ENCODE data around the gene RNF2.

Gene RNF2

DNA sequence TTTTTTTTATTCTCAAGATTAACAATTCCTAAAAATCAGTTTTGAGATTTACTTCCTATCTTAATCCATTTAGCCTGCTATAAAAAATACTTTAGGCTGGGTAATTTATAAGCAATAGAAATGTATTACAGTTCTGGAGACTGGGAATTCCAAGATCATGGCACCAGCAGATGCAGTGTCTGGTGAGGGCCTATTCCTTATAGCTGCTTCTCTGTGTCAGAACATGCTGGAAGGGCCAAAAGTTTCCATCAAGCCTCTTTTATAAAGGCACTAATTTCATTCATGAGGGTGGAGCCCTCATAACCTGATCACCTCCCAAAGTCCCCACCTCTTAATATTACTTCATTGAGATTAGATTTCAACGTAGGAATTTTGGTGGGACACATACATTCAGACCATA, 41.7 kb downstream of the RNF2 start:
- no peaks in the 10 kb centered on the region for H3K27me3 Mint-ChIP-seq (ENCODE audit: low read depth)
- TF ChIP-seq, protein P1, sequence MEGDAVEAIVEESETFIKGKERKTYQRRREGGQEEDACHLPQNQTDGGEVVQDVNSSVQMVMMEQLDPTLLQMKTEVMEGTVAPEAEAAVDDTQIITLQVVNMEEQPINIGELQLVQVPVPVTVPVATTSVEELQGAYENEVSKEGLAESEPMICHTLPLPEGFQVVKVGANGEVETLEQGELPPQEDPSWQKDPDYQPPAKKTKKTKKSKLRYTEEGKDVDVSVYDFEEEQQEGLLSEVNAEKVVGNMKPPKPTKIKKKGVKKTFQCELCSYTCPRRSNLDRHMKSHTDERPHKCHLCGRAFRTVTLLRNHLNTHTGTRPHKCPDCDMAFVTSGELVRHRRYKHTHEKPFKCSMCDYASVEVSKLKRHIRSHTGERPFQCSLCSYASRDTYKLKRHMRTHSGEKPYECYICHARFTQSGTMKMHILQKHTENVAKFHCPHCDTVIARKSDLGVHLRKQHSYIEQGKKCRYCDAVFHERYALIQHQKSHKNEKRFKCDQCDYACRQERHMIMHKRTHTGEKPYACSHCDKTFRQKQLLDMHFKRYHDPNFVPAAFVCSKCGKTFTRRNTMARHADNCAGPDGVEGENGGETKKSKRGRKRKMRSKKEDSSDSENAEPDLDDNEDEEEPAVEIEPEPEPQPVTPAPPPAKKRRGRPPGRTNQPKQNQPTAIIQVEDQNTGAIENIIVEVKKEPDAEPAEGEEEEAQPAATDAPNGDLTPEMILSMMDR (IDR thresholded peaks at IDR 0.05; ENCODE audit: unreplicated experiment in 3 of 3) = no peak
- H3K9me3 Mint-ChIP-seq = peaks cover 2% of the 10 kb centered on the region
- H3K4me3 Mint-ChIP-seq = no peak overlapping the region
- no peak overlapping the region for H3K27ac Mint-ChIP-seq
- no peaks in the 10 kb centered on the region for H3K4me1 Mint-ChIP-seq
- peaks cover 63% of the 10 kb centered on the region for H3K36me3 Mint-ChIP-seq (ENCODE audit: low read depth)

DNA sequence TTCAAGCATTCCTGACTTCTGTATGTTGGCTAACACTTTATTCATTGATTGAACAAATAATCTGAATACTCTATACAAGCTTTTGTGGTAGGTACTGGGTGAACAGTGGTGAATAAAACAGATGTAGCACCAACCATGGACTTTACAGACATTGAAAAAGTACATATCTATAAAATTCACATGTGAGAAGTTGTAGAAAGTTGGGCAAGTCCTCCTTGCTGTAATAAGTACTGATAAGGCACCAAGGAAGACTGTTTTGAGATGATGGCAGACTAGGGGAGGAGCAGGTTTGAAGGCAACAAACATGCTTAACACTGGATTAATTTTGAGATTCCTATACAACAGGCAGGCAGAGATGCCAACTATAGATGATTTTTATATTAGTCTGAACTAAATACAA, 42.4 kb downstream of the RNF2 start:
- TF ChIP-seq, protein P1 (IDR thresholded peaks at IDR 0.05; ENCODE audit: unreplicated experiment in 3 of 3) = no peak
- Mint-ChIP-seq H3K4me1 (no peaks in the 10 kb centered on the region), H3K36me3 (ENCODE audit: low read depth) (peaks cover 64% of the 10 kb centered on the region), H3K4me3 (no peak overlapping the region), H3K27ac (no peak overlapping the region), H3K9me3 (peaks cover 2% of the 10 kb centered on the region), H3K27me3 (ENCODE audit: low read depth) (no peaks in the 10 kb centered on the region)

DNA sequence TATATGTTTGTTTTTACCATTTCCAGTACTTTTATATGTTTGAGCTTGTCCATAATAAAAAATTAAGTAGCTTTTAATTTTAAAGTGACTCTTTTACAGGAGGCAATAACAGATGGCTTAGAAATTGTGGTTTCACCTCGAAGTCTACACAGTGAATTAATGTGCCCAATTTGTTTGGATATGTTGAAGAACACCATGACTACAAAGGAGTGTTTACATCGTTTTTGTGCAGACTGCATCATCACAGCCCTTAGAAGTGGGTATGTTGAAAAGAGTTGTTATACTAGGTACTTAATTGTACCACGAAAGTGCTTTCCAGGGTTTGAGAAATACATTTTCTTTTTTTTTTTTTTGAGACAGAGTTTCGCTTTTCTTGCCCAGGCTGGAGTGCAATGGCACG, 46.1 kb downstream of the RNF2 start:
- H3K36me3 Mint-ChIP-seq (ENCODE audit: low read depth) = peaks cover 81% of the 10 kb centered on the region
- TF ChIP-seq, protein P1 (IDR thresholded peaks at IDR 0.05; ENCODE audit: unreplicated experiment in 3 of 3) = no peak
- H3K4me3 Mint-ChIP-seq = no peak overlapping the region

DNA sequence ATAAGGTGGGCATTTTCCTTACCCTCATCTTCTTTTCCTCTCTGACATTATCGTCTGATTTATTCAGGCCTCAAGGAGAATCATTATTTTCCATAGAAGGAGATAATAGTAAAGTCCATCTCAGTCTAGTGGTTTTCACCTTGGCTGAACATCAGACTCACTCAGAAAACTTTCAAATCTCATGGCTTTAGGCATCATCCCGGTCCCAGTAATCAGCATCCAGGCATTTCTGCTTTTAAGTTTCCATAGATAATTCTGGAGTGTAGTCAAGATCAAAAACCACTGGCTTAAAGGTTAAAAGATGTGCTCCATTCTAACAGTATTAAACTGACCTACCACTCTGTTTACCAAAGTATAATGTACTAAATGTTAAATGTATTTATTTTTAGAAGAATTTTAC, 49.4 kb downstream of the RNF2 start:
- Mint-ChIP-seq H3K36me3 (ENCODE audit: low read depth) (peaks cover 79% of the 10 kb centered on the region), H3K4me3 (no peak overlapping the region), H3K27ac (no peak overlapping the region), H3K9me3 (no peaks in the 10 kb centered on the region), H3K4me1 (no peaks in the 10 kb centered on the region), H3K27me3 (ENCODE audit: low read depth) (no peaks in the 10 kb centered on the region)
- TF ChIP-seq, protein P1 (IDR thresholded peaks at IDR 0.05; ENCODE audit: unreplicated experiment in 3 of 3) = no peak

More for the DNA sequence above, 46.1 kb downstream of the RNF2 start:
- Mint-ChIP-seq H3K9me3 (no peaks in the 10 kb centered on the region), H3K27ac (no peak overlapping the region), H3K4me1 (no peaks in the 10 kb centered on the region), H3K27me3 (ENCODE audit: low read depth) (no peaks in the 10 kb centered on the region)

DNA sequence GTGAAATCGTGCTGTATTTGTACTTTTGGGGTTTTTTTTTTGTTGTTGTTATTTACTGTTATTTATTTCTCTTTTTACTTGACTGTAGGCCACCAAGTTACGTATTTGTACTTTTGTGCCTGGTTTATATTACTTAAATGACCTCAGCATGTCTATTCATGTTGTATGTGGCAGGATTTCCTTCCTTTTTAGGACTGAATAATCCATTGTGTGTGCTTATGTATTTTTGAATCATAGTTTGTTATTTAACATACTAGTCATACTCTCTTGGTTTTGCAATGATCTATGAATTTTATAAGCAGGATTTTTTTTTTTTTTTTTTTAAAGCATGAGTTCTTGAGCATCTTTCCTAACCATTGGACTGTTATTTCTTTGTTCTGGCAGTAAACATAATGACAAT, 51.2 kb downstream of the RNF2 start:
- H3K27me3 Mint-ChIP-seq (ENCODE audit: low read depth) = no peaks in the 10 kb centered on the region
- no peak overlapping the region for H3K4me3 Mint-ChIP-seq

DNA sequence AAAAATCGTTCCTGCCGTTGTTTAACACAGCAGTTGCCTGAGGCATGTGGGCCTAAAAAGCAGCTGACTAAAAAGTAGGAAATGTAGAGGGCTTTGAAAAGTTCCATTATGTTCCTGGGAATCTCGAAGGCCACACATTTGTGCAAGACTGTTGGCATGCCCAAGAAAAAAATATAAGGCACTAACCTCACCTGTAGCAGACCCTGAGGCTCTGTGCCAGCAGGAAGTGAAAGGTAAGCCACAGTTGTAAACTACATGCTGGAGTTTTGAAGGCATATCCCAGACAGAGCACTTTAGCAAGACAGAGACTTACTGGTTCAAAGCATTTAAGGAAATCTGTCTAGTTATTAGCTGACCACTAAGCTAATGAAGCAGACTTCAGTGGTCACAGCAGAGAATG, 58.7 kb downstream of the RNF2 start:
- H3K27ac Mint-ChIP-seq = no peak overlapping the region
- H3K9me3 Mint-ChIP-seq = peaks cover 25% of the 10 kb centered on the region
- H3K4me1 Mint-ChIP-seq = no peaks in the 10 kb centered on the region
- TF ChIP-seq, protein P1 (IDR thresholded peaks at IDR 0.05; ENCODE audit: unreplicated experiment in 3 of 3) = no peak
- H3K36me3 Mint-ChIP-seq (ENCODE audit: low read depth) = peaks cover 84% of the 10 kb centered on the region
- no peaks in the 10 kb centered on the region for H3K27me3 Mint-ChIP-seq (ENCODE audit: low read depth)
- H3K4me3 Mint-ChIP-seq = no peak overlapping the region

More for the DNA sequence above, 51.2 kb downstream of the RNF2 start:
- TF ChIP-seq, protein P1 (IDR thresholded peaks at IDR 0.05; ENCODE audit: unreplicated experiment in 3 of 3) = no peak
- no peaks in the 10 kb centered on the region for H3K4me1 Mint-ChIP-seq
- H3K36me3 Mint-ChIP-seq (ENCODE audit: low read depth) = peaks cover 83% of the 10 kb centered on the region
- no peaks in the 10 kb centered on the region for H3K9me3 Mint-ChIP-seq
- H3K27ac Mint-ChIP-seq = no peak overlapping the region

Data from nephron (organoid).